ENCODE measurements around the gene NYAP2. TPM values are rescaled to one million over a fixed set of nuclear protein-coding genes. Genes with fewer than 3 reads are reported as not detected.

Gene NYAP2
- total RNA-seq, 1 donor from 2014 or later: not detected

GRCh38 chr2:225612636-225613035, 213.1 kb downstream of the NYAP2 start:
- DNase-seq (ENCODE audit: low read depth): no peak
- TF ChIP-seq CTCF (IDR thresholded peaks at IDR 0.05; ENCODE audit: insufficient read depth, low read length, poor library complexity, severe bottlenecking): no peak
- H3K36me3 ChIP-seq (ENCODE audit: control insufficient read depth, insufficient read depth, low read length): no peaks in the 10 kb centered on the region
- H3K27me3 ChIP-seq (ENCODE audit: control insufficient read depth, insufficient read depth, low read length): no peaks in the 10 kb centered on the region
- H3K4me3 ChIP-seq (ENCODE audit: low read depth, low read length): no peak overlapping the region

GRCh38 chr2:225614915-225615314, 215.4 kb downstream of the NYAP2 start:
- Histone ChIP-seq H3K36me3 (ENCODE audit: control insufficient read depth, insufficient read depth, low read length) (no peaks in the 10 kb centered on the region), H3K4me3 (ENCODE audit: low read depth, low read length) (no peak overlapping the region), H3K27me3 (ENCODE audit: control insufficient read depth, insufficient read depth, low read length) (no peaks in the 10 kb centered on the region)
- no peak for TF ChIP-seq CTCF (IDR thresholded peaks at IDR 0.05; ENCODE audit: insufficient read depth, low read length, poor library complexity, severe bottlenecking)
- no peak for DNase-seq (ENCODE audit: low read depth)

GRCh38 chr2:225615514-225615913, 216.0 kb downstream of the NYAP2 start:
- H3K27me3 ChIP-seq (ENCODE audit: control insufficient read depth, insufficient read depth, low read length): no peaks in the 10 kb centered on the region
- no peaks in the 10 kb centered on the region for H3K36me3 ChIP-seq (ENCODE audit: control insufficient read depth, insufficient read depth, low read length)
- H3K4me3 ChIP-seq (ENCODE audit: low read depth, low read length): no peak overlapping the region
- DNase-seq (ENCODE audit: low read depth): no peak
- TF ChIP-seq CTCF (IDR thresholded peaks at IDR 0.05; ENCODE audit: insufficient read depth, low read length, poor library complexity, severe bottlenecking): no peak

GRCh38 chr2:225616372-225616771, 216.9 kb downstream of the NYAP2 start:
- TF ChIP-seq CTCF (IDR thresholded peaks at IDR 0.05; ENCODE audit: insufficient read depth, low read length, poor library complexity, severe bottlenecking): no peak
- DNase-seq (ENCODE audit: low read depth): no peak
- Histone ChIP-seq H3K36me3 (ENCODE audit: control insufficient read depth, insufficient read depth, low read length) (no peaks in the 10 kb centered on the region), H3K4me3 (ENCODE audit: low read depth, low read length) (no peak overlapping the region), H3K27me3 (ENCODE audit: control insufficient read depth, insufficient read depth, low read length) (no peaks in the 10 kb centered on the region)

GRCh38 chr2:225616848-225617247, 217.3 kb downstream of the NYAP2 start:
- H3K4me3 ChIP-seq (ENCODE audit: low read depth, low read length): no peak overlapping the region
- no peaks in the 10 kb centered on the region for H3K36me3 ChIP-seq (ENCODE audit: control insufficient read depth, insufficient read depth, low read length)
- no peaks in the 10 kb centered on the region for H3K27me3 ChIP-seq (ENCODE audit: control insufficient read depth, insufficient read depth, low read length)
- no peak for DNase-seq (ENCODE audit: low read depth)
- TF ChIP-seq CTCF (IDR thresholded peaks at IDR 0.05; ENCODE audit: insufficient read depth, low read length, poor library complexity, severe bottlenecking): no peak

GRCh38 chr2:225620227-225620626, 220.7 kb downstream of the NYAP2 start:
- H3K27me3 ChIP-seq (ENCODE audit: control insufficient read depth, insufficient read depth, low read length): no peaks in the 10 kb centered on the region
- no peak for DNase-seq (ENCODE audit: low read depth)
- H3K36me3 ChIP-seq (ENCODE audit: control insufficient read depth, insufficient read depth, low read length): no peaks in the 10 kb centered on the region
- TF ChIP-seq CTCF (IDR thresholded peaks at IDR 0.05; ENCODE audit: insufficient read depth, low read length, poor library complexity, severe bottlenecking): no peak
- H3K4me3 ChIP-seq (ENCODE audit: low read depth, low read length): no peak overlapping the region
